SW480 (cell line): ENCODE results near the gene PDE4A.

ENCODE experiments used
- DNase-seq: peaks from one replicate; pipeline ENCODE4 v3.0.0-alpha.2; 2016; ENCODE audit warnings: low spot score

Gene PDE4A

GRCh38 chr19:10510301-10510802 lies 90.0 kb downstream of the PDE4A start:
- no peak for DNase-seq

GRCh38 chr19:10513223-10513622 lies 92.9 kb downstream of the PDE4A start:
- no peak for DNase-seq

GRCh38 chr19:10514211-10515145 lies 94.1 kb downstream of the PDE4A start:
- no peak for DNase-seq

- no peak for DNase-seq
These were observed 95.7 kb downstream of the PDE4A start for GRCh38 chr19:10516064-10516385.

- DNase-seq: no peak
These were observed 96.4 kb downstream of the PDE4A start for GRCh38 chr19:10516671-10517286.

- no peak for DNase-seq
These were observed 97.0 kb downstream of the PDE4A start, which contains the start of gene S1PR5 for GRCh38 chr19:10517361-10517759. S1PR5 (minus strand) TSS chr19:10517447; CDS start chr19:10515011, 2,436 bp downstream.

- DNase-seq: peak; percentile 39
These were observed 97.6 kb downstream of the PDE4A start for GRCh38 chr19:10517760-10518443.

GRCh38 chr19:10518444-10519361 lies 98.4 kb downstream of the PDE4A start:
- no peak for DNase-seq
